Measurements from ENCODE around the gene CREB3L1.

The CREB3L1 gene

GRCh38 chr11:46346886-46347636 is 69.6 kb downstream of the CREB3L1 start, which contains the start of gene DGKZ:
Gene DGKZ (plus strand): TSS chr11:46347463. CDS start chr11:46347660, 197 bp downstream.
- DNase-seq (ENCODE audit: low read depth): peak; percentile 86

GRCh38 chr11:46347637-46348311 is 70.3 kb downstream of the CREB3L1 start:
- DNase-seq (ENCODE audit: low read depth): no peak

- DNase-seq (ENCODE audit: low read depth): peak; percentile 46
Measured at GRCh38 chr11:46348566-46349401, 71.3 kb downstream of the CREB3L1 start.

GRCh38 chr11:46350695-46351094 is 73.2 kb downstream of the CREB3L1 start:
- DNase-seq (ENCODE audit: low read depth): no peak

- DNase-seq (ENCODE audit: low read depth): no peak
Measured at GRCh38 chr11:46351148-46351547, 73.7 kb downstream of the CREB3L1 start.

GRCh38 chr11:46351606-46352005 is 74.1 kb downstream of the CREB3L1 start:
- DNase-seq (ENCODE audit: low read depth): no peak

- DNase-seq (ENCODE audit: low read depth): peak; percentile 69
Measured at GRCh38 chr11:46352063-46352841, 74.8 kb downstream of the CREB3L1 start.

GRCh38 chr11:46353698-46354097 is 76.2 kb downstream of the CREB3L1 start:
- DNase-seq (ENCODE audit: low read depth): peak; percentile 36

- DNase-seq (ENCODE audit: low read depth): no peak
Measured at GRCh38 chr11:46356924-46357482, 79.5 kb downstream of the CREB3L1 start.

- no peak for DNase-seq (ENCODE audit: low read depth)
Measured at GRCh38 chr11:46357483-46357936, 80.0 kb downstream of the CREB3L1 start.

- DNase-seq (ENCODE audit: low read depth): no peak
Measured at GRCh38 chr11:46359953-46360352, 82.5 kb downstream of the CREB3L1 start.

- DNase-seq (ENCODE audit: low read depth): no peak
Measured at GRCh38 chr11:46360878-46361277, 83.4 kb downstream of the CREB3L1 start.

GRCh38 chr11:46361283-46362155 is 84.1 kb downstream of the CREB3L1 start:
- DNase-seq (ENCODE audit: low read depth): peak; percentile 43

- no peak for DNase-seq (ENCODE audit: low read depth)
Measured at GRCh38 chr11:46362156-46363030, 84.9 kb downstream of the CREB3L1 start.

- no peak for DNase-seq (ENCODE audit: low read depth)
Measured at GRCh38 chr11:46363031-46363407, 85.6 kb downstream of the CREB3L1 start.

GRCh38 chr11:46363455-46364005 is 86.1 kb downstream of the CREB3L1 start:
- DNase-seq (ENCODE audit: low read depth): no peak

- no peak for DNase-seq (ENCODE audit: low read depth)
Measured at GRCh38 chr11:46364056-46364455, 86.6 kb downstream of the CREB3L1 start.

GRCh38 chr11:46364791-46365190 is 87.3 kb downstream of the CREB3L1 start:
- no peak for DNase-seq (ENCODE audit: low read depth)

GRCh38 chr11:46366260-46366659 is 88.8 kb downstream of the CREB3L1 start:
- no peak for DNase-seq (ENCODE audit: low read depth)

Data from activated T-helper 9 cell treated with anti-CD3 and anti-CD28 coated beads, Interleukin-2, amount 50 U/mL, for 16 hours (primary cell).